Large intestine (tissue), 3 donors: Measurements from ENCODE around the gene JADE2. TPM values are rescaled to one million over a fixed set of nuclear protein-coding genes. Genes with fewer than 3 reads are reported as not detected.
A peak's percentile ranks its signal among the peaks of the same experiment; 100 is the strongest.
"Not testable (repeated sequence)": the region's sequence is repeated elsewhere in the genome, so short reads cannot be mapped to it uniquely, and the experiment has no call there.

Experiments
- DNase-seq, 2 donors: peaks; one replicate each; pipeline versions ENCODE4 v3.0.0 to v3.0.0-alpha.2; 2013
- H3K27ac ChIP-seq: one replicate; pipeline ENCODE4 v1.5.1; 2013; ENCODE audit warnings: low read length
- H3K27me3 ChIP-seq: 2 replicates; pipeline ENCODE4 v1.6.1; 2013; ENCODE audit warnings: low read length; ENCODE audit not compliant: control insufficient read depth, insufficient read depth
- H3K36me3 ChIP-seq: 2 replicates; pipeline ENCODE4 v1.6.1; 2013; ENCODE audit warnings: low read length; ENCODE audit not compliant: control insufficient read depth, insufficient read depth
- H3K4me1 ChIP-seq: one replicate; pipeline ENCODE4 v1.6.1; 2013; ENCODE audit warnings: low read length; ENCODE audit not compliant: control insufficient read depth, insufficient read depth
- H3K4me3 ChIP-seq: one replicate; pipeline ENCODE4 v1.5.1; 2013; ENCODE audit warnings: low read length
- H3K9me3 ChIP-seq: one replicate; pipeline ENCODE4 v1.6.1; 2013; ENCODE audit warnings: mild to moderate bottlenecking, low read depth, low read length, moderate library complexity; ENCODE audit not compliant: control insufficient read depth
- WGBS: methylation state at CpG from one replicate; pipeline ENCODE4 v1.1.5; 2013; ENCODE audit warnings: low lambda C conversion rate; ENCODE audit not compliant: insufficient coverage; 5-methylcytosine and 5-hydroxymethylcytosine counted together
- polyA plus RNA-seq: library from polyadenylated mRNA; unstranded; fragments of 120-200 nt; gene quantifications from one replicate; pipeline ENCODE4 v1.2.1, GENCODE V29; 2013

Gene JADE2
- polyA plus RNA-seq, 1 donor = 29.9 TPM

DNA sequence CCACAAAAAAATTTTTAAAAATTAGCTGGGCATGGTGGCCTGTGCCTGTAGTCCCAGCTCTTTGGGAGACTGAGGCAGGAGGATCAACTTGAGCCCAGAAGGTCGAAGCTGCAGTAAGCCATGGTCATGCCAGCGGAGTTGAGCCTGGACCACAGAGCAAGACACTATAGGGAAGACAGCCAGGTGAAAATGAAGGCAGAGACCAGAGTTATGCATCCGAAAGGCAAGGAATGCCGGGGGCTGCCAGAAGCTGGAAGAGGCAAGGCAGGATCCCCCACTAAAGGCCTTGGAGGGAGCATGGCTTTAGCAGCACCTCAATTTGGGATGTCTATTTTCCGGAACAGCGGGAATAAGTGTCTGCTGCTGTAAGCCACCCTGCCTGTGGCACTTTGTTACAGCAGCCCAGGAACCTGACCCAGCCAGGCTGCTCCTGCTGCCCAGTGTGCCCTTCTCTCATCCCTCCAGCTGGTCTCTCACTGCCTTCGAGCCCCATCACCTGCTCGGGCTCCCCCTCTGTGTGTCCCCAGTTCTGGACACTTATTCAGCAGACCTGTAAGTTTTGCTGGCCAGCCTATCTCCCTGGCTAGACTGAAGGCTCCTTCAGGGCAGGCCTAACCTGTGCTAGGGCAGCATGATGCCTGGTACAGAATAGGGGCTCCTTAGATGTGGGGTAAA is 16.8 kb upstream of the JADE2 start:
- no peak overlapping the region for H3K4me3 ChIP-seq
- H3K36me3 ChIP-seq = peaks cover 8% of the 10 kb centered on the region
- H3K9me3 ChIP-seq = no peaks in the 10 kb centered on the region
- H3K4me1 ChIP-seq = peaks cover 63% of the 10 kb centered on the region
- no peak for DNase-seq
- no peak overlapping the region for H3K27ac ChIP-seq
- 100% methylated on average over 1 of the region's 8 CpGs for WGBS
- no peaks in the 10 kb centered on the region for H3K27me3 ChIP-seq

DNA sequence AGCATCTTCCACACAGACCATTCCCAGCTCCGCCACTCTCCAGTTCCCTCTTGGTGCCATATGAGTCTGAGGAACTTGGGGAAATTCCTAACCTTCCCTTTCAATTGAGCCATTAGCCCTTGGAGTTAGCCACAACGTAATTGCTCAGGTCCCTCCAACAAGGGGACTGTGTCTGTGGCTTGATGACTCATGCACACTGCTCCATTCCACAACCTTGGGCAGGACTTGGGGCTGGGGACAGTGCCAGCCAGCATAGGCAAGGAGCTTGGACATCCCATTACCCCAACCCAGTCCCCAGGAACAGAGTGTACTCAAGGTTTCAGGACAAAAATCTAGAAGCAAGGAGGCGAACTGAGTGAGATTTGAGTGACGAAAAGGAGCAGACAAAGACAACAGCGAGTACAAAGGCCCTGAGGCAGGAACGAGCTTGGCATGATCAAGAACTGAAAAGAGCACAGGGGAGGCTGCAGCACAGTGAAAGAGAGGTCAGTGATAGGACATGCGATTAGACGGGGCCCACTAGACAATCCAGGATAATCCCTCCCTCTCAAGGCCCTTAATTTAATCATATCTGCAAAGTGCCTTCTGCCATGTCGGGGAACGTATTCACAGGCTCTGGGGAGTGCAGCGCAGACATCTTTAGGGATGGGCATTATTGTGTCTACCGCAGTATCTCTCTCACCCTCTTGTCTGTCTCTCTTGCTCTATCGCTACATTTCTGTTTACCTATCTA is 16.0 kb upstream of the JADE2 start:
- H3K27ac ChIP-seq = no peak overlapping the region
- 100% methylated on average over 1 of the region's 13 CpGs for WGBS
- H3K9me3 ChIP-seq = no peaks in the 10 kb centered on the region
- peaks cover 55% of the 10 kb centered on the region for H3K4me1 ChIP-seq
- no peaks in the 10 kb centered on the region for H3K27me3 ChIP-seq
- H3K36me3 ChIP-seq = peaks cover 8% of the 10 kb centered on the region
- DNase-seq = no peak
- H3K4me3 ChIP-seq = no peak overlapping the region

DNA sequence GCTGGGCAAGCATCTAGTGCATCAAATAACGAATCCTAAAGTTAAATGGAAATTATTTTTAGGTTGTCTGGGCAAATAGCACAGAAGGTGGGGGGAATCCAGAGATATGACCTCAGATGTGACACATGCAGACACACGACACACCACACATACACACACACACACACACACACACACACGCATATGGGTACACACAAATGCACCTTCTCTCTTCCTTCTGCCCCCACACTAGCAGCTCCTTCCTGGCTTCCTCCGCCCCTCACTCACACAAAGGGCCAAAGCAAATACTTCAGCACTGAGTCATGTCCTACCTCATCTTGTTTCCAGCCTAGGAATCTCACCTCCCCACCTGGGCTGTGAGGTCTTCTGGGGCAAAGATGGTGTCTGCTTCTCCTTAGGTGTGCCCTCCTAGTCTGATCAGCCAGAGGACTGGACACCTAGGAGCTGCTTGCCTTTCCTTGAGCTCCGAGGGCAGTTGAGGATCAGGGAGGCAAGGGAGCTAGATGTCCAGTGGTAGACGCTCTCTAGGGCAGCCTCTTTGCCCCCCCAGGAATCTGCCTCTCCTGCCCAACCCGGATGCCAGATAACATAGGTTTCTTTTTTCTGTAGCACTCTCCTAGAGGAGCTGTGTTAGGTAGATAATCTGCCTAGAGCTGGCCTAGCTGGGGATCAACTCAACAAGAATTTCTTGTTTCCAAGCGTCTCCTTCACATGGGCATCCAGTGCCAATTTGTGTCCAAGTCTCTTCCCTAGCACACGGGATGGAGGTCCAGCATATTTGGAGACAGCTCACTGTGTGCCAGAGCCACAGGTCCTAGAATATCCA is 14.3 kb upstream of the JADE2 start:
- Histone ChIP-seq H3K27ac (peak overlapping the region; percentile 78), H3K36me3 (peaks cover 8% of the 10 kb centered on the region), H3K27me3 (no peaks in the 10 kb centered on the region), H3K9me3 (no peaks in the 10 kb centered on the region), H3K4me1 (peaks cover 39% of the 10 kb centered on the region), H3K4me3 (no peak overlapping the region)
- DNase-seq = peak; percentile 61 to 77
- 20% methylated on average over 1 of the region's 9 CpGs for WGBS

DNA sequence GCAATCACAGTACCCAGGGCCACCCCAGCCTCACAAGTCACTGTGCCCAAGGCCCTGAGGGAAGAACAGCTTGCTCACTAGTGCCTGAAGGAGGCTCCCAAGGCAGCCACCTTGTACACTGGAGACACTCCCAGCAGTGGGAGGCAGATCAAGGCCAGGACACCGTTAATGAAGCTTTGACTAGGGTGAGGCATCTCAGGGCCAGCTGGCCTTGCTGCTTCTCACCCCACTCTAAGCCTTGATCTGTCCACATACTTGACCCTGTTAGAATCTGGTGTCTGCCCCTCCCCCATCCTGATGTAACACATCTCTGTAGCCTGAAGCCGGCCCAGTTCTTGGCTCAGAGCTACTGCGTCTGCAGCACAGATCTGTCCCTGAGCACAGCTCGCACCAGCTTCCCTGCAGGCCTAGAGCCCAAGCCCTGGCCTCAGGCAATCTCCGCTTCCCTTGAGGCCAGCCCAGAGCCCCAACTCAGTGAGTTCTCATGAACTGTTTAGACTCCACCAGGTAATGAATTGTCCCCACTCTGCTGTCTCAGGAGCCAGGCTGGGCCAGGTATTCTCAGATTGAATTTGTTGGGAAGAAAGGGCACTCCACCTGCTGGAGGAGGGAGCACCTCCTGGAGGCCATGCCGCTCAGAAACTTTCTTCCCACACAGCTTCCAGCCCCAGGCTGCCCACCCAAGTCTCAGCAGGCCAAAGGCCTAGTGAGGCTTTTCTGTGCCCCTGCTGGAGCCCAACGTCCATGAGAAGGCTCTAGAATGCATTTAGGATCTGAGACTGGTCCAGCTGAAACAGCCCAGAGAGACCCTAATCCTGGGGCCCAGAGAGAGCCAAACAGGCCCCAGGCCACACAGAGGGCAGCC is 13.4 kb upstream of the JADE2 start:
- DNase-seq = peak in 1 of 2 donors; percentile 74
- H3K9me3 ChIP-seq = no peaks in the 10 kb centered on the region
- H3K27me3 ChIP-seq = no peaks in the 10 kb centered on the region
- peaks cover 39% of the 10 kb centered on the region for H3K4me1 ChIP-seq
- H3K36me3 ChIP-seq = peaks cover 8% of the 10 kb centered on the region
- H3K4me3 ChIP-seq = no peak overlapping the region
- WGBS = no CpG with 5 or more reads among the region's 7 CpGs
- peak overlapping the region; percentile 78 for H3K27ac ChIP-seq

DNA sequence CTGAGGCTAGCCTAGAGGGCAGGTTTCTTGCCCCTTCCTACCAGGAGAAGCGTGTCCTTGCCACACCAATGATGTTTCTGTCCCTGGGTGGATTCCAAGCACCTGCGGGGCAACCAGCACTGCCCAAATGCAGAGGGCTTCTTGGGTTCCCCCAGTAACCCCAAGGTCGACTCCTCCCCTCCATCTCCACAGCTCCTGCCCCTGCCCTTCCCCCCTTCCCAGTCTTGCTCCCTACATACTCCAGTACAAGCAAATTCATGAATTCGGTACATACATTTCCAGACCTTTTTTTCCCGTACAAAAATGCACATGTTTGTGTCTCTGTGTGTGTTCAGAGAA is 12.8 kb upstream of the JADE2 start:
- 83% methylated on average over 1 of the region's 5 CpGs for WGBS
- peaks cover 8% of the 10 kb centered on the region for H3K36me3 ChIP-seq
- peak overlapping the region; percentile 78 for H3K27ac ChIP-seq
- no peaks in the 10 kb centered on the region for H3K9me3 ChIP-seq
- H3K4me1 ChIP-seq = peaks cover 39% of the 10 kb centered on the region
- no peaks in the 10 kb centered on the region for H3K27me3 ChIP-seq
- no peak overlapping the region for H3K4me3 ChIP-seq
- no peak for DNase-seq

DNA sequence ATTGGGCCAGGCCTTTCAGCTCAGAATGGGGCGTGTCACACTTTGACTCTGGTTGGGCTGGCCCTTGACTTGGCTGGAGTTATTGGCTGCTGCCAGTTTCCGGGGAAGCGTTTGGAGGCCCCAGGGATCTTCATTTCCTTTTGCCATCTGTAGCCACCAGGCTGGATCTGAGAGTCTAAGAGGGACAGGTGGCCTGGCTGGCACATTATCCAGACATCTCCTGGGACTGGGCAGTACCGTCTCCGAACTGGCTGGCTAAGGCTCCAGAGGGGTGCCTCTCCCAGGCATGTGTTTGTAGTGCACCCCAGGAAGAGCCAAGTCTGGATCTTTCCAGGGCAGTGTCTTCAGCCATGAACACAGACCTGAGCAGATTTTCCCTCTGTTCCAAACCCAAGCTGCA is 9.7 kb upstream of the JADE2 start:
- Histone ChIP-seq H3K27ac (no peak overlapping the region), H3K36me3 (no peaks in the 10 kb centered on the region), H3K9me3 (no peaks in the 10 kb centered on the region), H3K27me3 (no peaks in the 10 kb centered on the region), H3K4me3 (no peak overlapping the region), H3K4me1 (peaks cover 20% of the 10 kb centered on the region)
- DNase-seq = no peak
- WGBS = no CpG with 5 or more reads among the region's 5 CpGs

DNA sequence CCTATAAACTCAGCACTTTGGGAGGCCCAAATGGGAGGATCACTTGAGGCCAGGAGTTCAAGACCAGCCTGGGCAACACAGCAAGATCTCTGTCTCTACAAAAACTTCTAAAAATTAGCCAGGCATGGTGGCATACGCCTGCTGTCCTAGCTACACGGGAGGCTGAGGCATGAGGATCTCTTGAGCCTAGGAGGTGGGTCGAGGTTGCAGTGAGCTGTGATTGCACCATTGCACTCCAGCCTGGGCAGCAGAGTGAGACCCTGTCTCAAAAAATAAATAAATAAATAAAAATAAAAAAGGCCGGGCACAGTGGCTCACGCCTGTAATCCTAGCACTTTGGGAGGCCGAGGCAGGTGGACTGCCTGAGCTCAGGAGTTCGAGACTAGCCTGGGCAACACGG is 8.5 kb upstream of the JADE2 start:
- H3K36me3 ChIP-seq, DNase-seq, H3K27me3 ChIP-seq, H3K27ac ChIP-seq, H3K4me3 ChIP-seq, H3K9me3 ChIP-seq: not testable (repeated sequence)
- H3K4me1 ChIP-seq = peaks cover 16% of the 10 kb centered on the region
- WGBS = no CpG with 5 or more reads among the region's 8 CpGs

DNA sequence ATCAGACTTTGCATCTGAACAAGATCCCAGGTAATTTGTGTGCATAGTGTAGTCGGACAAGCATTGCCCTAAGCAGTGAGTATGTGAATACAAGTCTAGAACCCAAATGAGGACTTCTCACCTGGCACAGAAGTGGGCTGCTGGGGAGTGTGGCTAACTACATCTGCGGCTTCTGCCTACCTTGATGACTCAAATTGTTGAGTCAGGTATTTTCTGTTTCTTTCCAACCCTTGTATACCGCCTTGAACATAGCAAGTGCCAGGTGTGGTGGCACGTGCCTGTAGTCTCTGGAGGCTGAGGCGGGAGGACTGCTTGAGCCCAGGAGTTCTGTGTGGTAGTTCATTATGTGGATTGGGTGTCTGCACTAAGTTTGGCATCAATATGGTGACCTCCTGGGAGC is 7.9 kb upstream of the JADE2 start:
- Histone ChIP-seq H3K9me3 (no peaks in the 10 kb centered on the region), H3K4me3 (no peak overlapping the region), H3K36me3 (peaks cover 2% of the 10 kb centered on the region), H3K27me3 (no peaks in the 10 kb centered on the region), H3K4me1 (peaks cover 12% of the 10 kb centered on the region), H3K27ac (no peak overlapping the region)
- WGBS = no CpG with 5 or more reads among the region's 5 CpGs
- DNase-seq = no peak

GRCh38 chr5:134519989-134520388 is 5.5 kb upstream of the JADE2 start:
- Histone ChIP-seq H3K27ac (no peak overlapping the region), H3K27me3 (no peaks in the 10 kb centered on the region), H3K4me3 (no peak overlapping the region), H3K36me3 (peaks cover 2% of the 10 kb centered on the region), H3K9me3 (peaks cover 6% of the 10 kb centered on the region), H3K4me1 (peaks cover 24% of the 10 kb centered on the region)
- DNase-seq = no peak
- no CpG with 5 or more reads among the region's 2 CpGs for WGBS

- no peak for DNase-seq
- Histone ChIP-seq H3K27me3 (no peaks in the 10 kb centered on the region), H3K4me1 (peaks cover 24% of the 10 kb centered on the region), H3K27ac (peak overlapping the region; percentile 97), H3K36me3 (peaks cover 2% of the 10 kb centered on the region), H3K4me3 (no peak overlapping the region), H3K9me3 (peaks cover 6% of the 10 kb centered on the region)
- whole genome bisulfite sequencing = 21% methylated on average over 2 of the region's 3 CpGs
These were observed 3.6 kb upstream of the JADE2 start for GRCh38 chr5:134521841-134522240.
